Stimulated activated CD4-positive, alpha-beta T cell treated with anti-CD3 and anti-CD28 coated beads, TNF-alpha, amount 100 ng/mL, for 48 hours (primary cell): Measurements from ENCODE around the gene IQCM.

ENCODE experiments used
- DNase-seq, 3 donors: peaks; one replicate each; pipeline ENCODE4 v3.0.0-alpha.2; 2020; ENCODE audit warnings: low read depth in 3 of 3

The IQCM gene

GRCh38 chr4:149815743-149816142 lies at the start of gene IQCM:
Gene IQCM, minus strand, starts transcription at chr4:149815843. Its CDS starts 73,152 bp downstream, at chr4:149742691.
- no peak for DNase-seq

- no peak for DNase-seq
These were observed 41.8 kb upstream of the IQCM start for GRCh38 chr4:149857446-149857845.

- DNase-seq: no peak
These were observed 30.1 kb upstream of the IQCM start for GRCh38 chr4:149845743-149846142.

- no peak for DNase-seq
These were observed 26.0 kb upstream of the IQCM start for GRCh38 chr4:149841686-149842085.

- DNase-seq: no peak
These were observed 22.4 kb upstream of the IQCM start for GRCh38 chr4:149838036-149838435.

- no peak for DNase-seq
These were observed 20.9 kb upstream of the IQCM start for GRCh38 chr4:149836546-149836945.

GRCh38 chr4:149835280-149835679 lies 19.6 kb upstream of the IQCM start:
- no peak for DNase-seq

GRCh38 chr4:149831656-149832208 lies 16.1 kb upstream of the IQCM start:
- DNase-seq: no peak

GRCh38 chr4:149830823-149831222 lies 15.2 kb upstream of the IQCM start:
- no peak for DNase-seq

- DNase-seq: no peak
These were observed 9.7 kb upstream of the IQCM start for GRCh38 chr4:149825336-149825735.

GRCh38 chr4:149823769-149824221 lies 8.2 kb upstream of the IQCM start:
- DNase-seq: no peak

GRCh38 chr4:149801416-149801815 lies 14.2 kb downstream of the IQCM start:
- no peak for DNase-seq

- DNase-seq: no peak
These were observed 16.1 kb downstream of the IQCM start for GRCh38 chr4:149799546-149799945.

GRCh38 chr4:149796381-149796780 lies 19.3 kb downstream of the IQCM start:
- DNase-seq: no peak

GRCh38 chr4:149795256-149795655 lies 20.4 kb downstream of the IQCM start:
- DNase-seq: no peak

GRCh38 chr4:149794352-149794751 lies 21.3 kb downstream of the IQCM start:
- no peak for DNase-seq

GRCh38 chr4:149793459-149793858 lies 22.2 kb downstream of the IQCM start:
- DNase-seq: no peak

- no peak for DNase-seq
These were observed 23.8 kb downstream of the IQCM start for GRCh38 chr4:149791851-149792250.

GRCh38 chr4:149790172-149790907 lies 25.3 kb downstream of the IQCM start:
- DNase-seq: no peak

GRCh38 chr4:149788300-149788699 lies 27.3 kb downstream of the IQCM start:
- no peak for DNase-seq

GRCh38 chr4:149785696-149786431 lies 29.8 kb downstream of the IQCM start:
- DNase-seq: no peak

- DNase-seq: no peak
These were observed 31.6 kb downstream of the IQCM start for GRCh38 chr4:149784018-149784417.

- no peak for DNase-seq
These were observed 34.5 kb downstream of the IQCM start for GRCh38 chr4:149781150-149781549.
